Measurements from ENCODE around the gene R3HDM2.

R3HDM2 gene

DNA sequence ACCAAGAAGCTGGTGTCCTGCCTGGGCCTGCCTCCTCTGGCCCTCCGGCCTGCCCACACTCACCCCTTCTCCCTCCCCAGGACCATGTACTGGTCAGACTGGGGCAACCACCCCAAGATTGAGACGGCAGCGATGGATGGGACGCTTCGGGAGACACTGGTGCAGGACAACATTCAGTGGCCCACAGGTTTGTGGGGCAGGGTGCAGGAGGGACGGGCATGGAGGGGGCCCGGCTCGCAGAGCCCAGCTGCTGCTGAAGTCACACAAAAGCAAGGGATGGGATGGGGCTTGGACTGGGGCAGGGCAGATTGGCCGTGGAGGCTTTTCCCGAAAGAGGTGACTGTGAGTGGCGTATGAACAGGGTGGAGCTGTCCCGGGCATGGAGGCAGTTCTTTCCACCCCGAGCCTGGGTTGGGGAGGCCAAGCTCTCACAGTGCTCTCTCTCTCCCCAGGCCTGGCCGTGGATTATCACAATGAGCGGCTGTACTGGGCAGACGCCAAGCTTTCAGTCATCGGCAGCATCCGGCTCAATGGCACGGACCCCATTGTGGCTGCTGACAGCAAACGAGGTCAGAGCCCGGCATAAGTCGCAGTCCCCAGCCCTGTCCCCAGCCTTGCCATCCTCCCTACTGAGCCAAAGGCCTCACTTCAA is 222.1 kb downstream of the R3HDM2 start:
- no peak overlapping the region for H3K4me3 ChIP-seq (ENCODE audit: low read depth, low read length)
- TF ChIP-seq, protein P1, sequence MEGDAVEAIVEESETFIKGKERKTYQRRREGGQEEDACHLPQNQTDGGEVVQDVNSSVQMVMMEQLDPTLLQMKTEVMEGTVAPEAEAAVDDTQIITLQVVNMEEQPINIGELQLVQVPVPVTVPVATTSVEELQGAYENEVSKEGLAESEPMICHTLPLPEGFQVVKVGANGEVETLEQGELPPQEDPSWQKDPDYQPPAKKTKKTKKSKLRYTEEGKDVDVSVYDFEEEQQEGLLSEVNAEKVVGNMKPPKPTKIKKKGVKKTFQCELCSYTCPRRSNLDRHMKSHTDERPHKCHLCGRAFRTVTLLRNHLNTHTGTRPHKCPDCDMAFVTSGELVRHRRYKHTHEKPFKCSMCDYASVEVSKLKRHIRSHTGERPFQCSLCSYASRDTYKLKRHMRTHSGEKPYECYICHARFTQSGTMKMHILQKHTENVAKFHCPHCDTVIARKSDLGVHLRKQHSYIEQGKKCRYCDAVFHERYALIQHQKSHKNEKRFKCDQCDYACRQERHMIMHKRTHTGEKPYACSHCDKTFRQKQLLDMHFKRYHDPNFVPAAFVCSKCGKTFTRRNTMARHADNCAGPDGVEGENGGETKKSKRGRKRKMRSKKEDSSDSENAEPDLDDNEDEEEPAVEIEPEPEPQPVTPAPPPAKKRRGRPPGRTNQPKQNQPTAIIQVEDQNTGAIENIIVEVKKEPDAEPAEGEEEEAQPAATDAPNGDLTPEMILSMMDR (IDR thresholded peaks at IDR 0.05; ENCODE audit: low read depth, low read length): no peak

DNA sequence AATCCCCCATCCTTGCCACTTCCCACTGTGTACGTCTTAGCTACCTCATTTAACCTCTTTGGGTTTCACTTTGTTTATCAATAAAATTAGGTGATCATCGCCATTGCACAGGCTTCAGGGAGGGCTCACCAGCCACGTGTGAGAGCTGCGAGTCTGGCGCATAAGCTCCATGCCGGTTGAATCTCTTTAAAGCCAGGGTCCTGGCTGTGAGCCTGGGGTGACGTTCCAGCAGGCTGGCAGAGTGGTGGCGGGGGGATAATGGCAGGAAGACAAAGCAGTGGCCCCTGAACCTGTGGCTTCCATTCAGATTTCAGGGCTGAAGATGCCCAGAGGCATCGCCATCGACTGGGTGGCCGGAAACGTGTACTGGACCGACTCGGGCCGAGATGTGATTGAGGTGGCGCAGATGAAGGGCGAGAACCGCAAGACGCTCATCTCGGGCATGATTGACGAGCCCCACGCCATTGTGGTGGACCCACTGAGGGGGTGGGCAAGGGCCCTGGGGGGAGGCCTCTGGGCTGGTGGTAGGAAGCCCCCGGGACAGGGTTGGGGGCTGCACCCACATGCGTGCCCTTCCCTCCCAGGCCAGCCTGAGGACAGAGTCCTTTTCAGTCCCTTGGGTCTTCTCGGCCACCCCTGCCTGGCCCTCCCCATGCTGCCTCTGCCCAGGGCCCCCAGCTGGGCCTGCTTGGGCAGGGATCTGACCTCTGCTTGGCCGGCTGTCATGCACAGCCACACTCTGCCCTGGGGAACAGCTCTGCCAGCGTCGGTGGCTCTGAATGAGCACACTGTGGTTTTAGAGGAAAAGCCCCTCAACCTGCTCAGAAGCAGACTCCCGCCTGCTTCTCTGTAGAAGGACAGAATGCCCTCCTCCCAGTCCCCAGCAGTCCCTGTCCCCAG is 222.9 kb downstream of the R3HDM2 start:
- no peak overlapping the region for H3K4me3 ChIP-seq (ENCODE audit: low read depth, low read length)
- TF ChIP-seq, protein P1 (IDR thresholded peaks at IDR 0.05; ENCODE audit: low read depth, low read length): no peak

DNA sequence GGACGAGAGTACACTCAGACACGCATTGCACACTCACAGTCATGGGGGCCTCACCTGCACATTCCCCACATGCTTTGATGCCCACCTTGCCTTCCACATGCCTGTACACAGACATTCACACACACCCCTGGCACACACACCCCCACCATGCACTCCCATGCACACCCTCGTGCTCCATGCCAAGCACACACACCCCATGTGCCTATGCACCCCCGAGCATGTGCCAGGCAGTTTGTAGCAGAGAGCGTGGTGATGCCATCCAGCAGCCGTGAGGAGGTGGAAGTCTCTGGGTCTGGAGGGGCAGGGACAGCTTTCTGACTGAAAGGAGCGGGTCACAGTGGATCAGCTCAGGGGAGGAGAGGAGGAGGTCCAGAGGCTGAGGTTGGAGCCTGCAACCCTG is 224.9 kb downstream of the R3HDM2 start:
- TF ChIP-seq, protein P1 (IDR thresholded peaks at IDR 0.05; ENCODE audit: low read depth, low read length): no peak
- no peak overlapping the region for H3K4me3 ChIP-seq (ENCODE audit: low read depth, low read length)

DNA sequence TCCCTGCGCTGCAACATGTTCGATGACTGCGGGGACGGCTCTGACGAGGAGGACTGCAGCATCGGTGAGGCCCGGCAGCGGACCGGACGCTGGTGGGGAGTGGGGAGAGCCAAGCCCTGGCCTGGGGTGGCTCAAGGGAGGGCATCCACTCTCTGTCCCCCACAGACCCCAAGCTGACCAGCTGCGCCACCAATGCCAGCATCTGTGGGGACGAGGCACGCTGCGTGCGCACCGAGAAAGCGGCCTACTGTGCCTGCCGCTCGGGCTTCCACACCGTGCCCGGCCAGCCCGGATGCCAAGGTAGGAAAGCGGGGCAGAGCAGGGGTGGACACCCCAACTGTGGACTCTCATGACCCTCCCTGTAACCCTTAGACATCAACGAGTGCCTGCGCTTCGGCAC is 225.7 kb downstream of the R3HDM2 start:
- TF ChIP-seq, protein P1 (IDR thresholded peaks at IDR 0.05; ENCODE audit: low read depth, low read length): no peak
- no peak overlapping the region for H3K4me3 ChIP-seq (ENCODE audit: low read depth, low read length)

DNA sequence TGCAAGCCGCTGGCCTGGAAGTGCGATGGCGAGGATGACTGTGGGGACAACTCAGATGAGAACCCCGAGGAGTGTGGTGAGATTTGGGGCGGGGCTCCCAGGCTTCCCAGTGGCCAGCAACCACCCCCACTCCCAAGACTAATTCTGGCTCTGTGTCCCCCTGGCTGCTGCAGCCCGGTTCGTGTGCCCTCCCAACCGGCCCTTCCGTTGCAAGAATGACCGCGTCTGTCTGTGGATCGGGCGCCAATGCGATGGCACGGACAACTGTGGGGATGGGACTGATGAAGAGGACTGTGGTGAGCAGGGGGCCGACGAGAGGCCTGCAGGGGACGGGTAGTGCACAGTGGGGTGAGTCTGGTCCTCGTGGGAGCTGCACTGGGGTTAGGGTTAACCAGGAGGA is 226.4 kb downstream of the R3HDM2 start:
- H3K4me3 ChIP-seq (ENCODE audit: low read depth, low read length): no peak overlapping the region
- TF ChIP-seq, protein P1 (IDR thresholded peaks at IDR 0.05; ENCODE audit: low read depth, low read length): no peak

DNA sequence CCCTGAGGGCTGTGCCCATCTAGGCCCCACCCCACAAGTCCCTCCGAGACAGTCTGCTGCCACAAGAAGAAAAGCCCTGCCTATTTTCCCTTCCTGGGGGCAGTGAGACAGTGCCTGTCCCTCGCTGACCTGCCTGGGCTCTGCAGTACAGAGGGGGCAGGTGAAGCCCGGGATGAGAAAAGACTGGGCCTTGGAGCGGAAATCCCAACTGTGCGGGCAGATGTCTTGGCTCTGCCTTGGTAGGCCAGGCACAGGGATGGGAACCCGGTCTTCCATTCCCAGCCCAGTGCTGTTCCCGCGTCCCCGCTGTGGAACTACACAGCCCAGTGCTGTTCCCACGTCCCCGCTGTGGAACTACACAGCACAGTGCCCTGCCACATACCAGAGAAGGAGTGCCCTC is 227.1 kb downstream of the R3HDM2 start:
- TF ChIP-seq, protein P1 (IDR thresholded peaks at IDR 0.05; ENCODE audit: low read depth, low read length): no peak
- H3K4me3 ChIP-seq (ENCODE audit: low read depth, low read length): no peak overlapping the region

Measured in WI38 (cell line).